CD4-positive, alpha-beta T cell treated with Interleukin-15 for 4 hours (primary cell): Measurements from ENCODE around the gene ACOX2.

Experiments
- DNase-seq: peaks from one replicate; pipeline ENCODE4 v3.0.0-alpha.2; 2020; ENCODE audit warnings: low spot score

ACOX2 gene

GRCh38 chr3:58536501-58537411, at the start of gene ACOX2:
Gene ACOX2, minus strand, starts transcription at chr3:58537190. Its CDS starts 2,084 bp downstream, at chr3:58535106.
- no peak for DNase-seq

DNA sequence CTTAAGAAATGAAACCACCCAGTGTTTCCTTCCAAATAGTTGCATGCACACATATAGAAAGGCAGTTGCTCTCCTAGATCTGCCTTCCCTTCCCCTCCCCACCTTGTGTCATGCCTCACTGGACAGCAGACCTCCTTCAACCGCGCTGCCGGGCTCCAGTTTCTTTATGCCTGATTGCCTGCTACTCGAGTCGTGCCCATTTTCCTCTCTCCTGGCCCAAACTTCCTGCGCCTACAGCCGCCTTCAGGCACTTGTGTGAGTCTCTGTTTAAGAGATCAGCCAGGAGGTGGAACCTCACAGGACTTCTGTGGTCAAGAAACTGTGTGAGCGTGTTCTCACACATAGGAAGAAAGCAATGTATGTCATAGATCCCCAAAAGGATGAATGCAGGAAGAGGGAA, 49.0 kb upstream of the ACOX2 start:
- DNase-seq = no peak

DNA sequence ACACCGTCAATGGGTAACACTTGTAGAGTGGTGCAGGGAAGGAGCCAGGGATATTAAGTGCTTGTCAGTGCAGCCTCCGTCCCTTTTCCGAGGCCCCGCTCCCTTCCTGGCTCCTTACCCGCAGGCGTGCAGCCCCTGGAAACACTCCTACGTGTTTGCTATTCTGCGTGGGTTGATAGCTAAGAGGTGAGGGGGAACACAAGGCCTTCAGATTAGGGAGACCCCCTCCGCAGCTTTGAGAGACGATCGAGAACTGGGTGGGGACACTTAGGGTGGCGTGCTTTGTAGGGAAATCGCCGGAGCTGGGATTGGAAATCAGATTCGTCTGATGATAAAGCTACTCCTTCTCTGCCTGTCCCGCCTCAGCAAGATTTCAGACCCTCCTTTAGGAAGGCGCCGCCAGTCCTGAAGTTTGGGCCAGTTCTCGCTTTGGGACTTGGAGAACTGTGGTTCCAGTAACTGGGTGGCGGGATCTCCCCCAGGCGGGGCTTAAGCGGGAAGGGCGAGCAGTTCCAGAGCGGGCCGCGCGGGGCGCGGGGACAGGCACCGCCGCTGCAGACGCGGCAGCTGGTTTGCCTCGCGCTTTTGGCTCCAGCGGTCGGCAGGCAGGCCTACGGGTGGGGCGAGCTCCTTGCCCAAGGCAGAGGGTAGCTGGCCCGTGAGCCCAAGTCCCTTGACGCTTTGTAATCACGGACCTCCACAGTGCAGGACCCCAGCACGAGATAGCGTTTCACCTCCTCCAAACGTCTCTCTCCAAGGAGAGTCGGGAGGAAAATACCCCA, 48.2 kb upstream of the ACOX2 start:
- peak; percentile 36 for DNase-seq

DNA sequence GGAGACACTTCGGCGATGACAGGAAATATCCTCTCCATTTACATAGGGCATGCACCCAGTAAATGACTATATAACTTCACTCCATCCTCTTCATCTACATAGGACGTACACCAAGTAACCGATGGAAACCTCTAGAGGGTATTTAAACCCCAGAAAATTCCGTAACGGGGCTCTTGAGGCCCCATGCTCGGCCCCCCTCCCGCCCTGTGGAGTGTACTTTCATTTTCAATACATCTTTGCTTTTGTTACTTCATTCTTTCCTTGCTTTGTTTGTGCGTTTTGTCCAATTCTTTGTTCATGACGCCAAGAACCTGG, 47.7 kb upstream of the ACOX2 start:
- no peak for DNase-seq

- DNase-seq = no peak
Observed at GRCh38 chr3:58581328-58582091, 44.5 kb upstream of the ACOX2 start.

DNA sequence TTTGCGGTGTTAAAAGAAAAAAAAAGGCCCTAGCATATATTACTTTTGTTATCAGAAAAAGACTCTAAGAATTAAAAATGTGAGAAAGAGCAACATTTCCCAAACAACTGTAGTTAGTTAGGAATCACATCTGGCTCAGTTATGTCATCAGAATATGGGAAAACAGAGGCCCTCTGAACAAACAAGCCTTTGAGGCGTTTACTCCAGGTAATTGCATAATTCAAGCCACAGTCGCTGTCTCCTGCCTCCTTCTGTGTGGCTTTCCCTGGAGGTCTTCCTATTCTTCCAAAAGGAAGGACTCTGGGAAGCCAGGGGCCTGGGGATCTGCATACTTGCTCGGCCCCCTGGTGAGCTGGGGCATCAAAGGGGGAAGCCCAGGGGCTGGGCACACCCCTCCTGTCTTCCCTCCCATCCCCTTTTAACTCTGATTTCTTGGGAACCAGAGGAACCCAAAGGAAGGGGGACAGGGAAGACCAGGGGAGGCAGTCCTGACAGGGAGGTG, 43.9 kb upstream of the ACOX2 start:
- DNase-seq = no peak

- no peak for DNase-seq
Observed at GRCh38 chr3:58578873-58579272, 41.9 kb upstream of the ACOX2 start.

GRCh38 chr3:58577269-58577821, 40.4 kb upstream of the ACOX2 start, which contains the start of gene FAM107A:
Gene FAM107A, minus strand, starts transcription at chr3:58577391. Its CDS starts 7,531 bp downstream, at chr3:58569860.
- DNase-seq = no peak

- no peak for DNase-seq
Observed at GRCh38 chr3:58576716-58577115, 39.7 kb upstream of the ACOX2 start.

- DNase-seq = no peak
Observed at GRCh38 chr3:58575971-58576652, 39.1 kb upstream of the ACOX2 start.

DNA sequence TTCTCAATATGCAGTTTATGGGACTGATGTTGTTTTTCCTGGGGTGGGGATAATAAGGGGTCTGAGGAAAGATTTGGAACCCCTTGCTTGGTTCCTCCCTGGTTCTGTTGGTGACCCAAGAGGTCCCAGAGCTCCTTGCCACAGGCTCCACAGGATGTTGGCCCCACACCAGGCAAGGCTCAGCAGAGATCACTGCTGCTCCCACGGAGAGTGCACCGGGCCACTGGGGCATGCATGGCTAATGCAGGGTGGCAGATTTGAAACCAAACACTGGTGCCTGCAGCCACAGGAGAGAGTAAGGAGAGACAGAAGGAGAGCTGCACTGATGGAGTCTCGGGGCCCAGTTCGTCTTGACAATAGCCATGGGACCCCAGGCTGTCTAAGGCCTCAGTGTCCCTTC, 37.7 kb upstream of the ACOX2 start:
- DNase-seq = no peak

GRCh38 chr3:58574106-58574505, 37.1 kb upstream of the ACOX2 start:
- no peak for DNase-seq

DNA sequence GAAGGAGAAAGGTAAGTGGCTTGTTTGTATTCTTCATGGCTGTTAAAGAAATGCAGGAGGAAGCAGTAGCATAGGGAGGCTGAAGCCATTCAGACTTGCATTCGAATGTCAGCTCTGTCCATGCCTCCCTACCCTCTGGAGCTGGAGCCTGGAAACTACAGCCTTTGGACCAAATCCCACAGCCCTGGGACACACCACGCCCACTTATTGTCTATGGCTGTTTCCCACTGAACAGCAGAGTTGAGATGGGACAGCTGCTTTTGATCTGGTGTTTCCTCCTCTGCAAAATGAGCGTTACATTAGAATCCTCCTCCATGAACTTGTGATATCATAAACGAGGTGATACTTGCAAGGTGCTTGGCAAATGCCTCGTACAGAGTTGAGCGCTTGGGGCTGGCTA, 36.6 kb upstream of the ACOX2 start:
- DNase-seq = no peak

DNA sequence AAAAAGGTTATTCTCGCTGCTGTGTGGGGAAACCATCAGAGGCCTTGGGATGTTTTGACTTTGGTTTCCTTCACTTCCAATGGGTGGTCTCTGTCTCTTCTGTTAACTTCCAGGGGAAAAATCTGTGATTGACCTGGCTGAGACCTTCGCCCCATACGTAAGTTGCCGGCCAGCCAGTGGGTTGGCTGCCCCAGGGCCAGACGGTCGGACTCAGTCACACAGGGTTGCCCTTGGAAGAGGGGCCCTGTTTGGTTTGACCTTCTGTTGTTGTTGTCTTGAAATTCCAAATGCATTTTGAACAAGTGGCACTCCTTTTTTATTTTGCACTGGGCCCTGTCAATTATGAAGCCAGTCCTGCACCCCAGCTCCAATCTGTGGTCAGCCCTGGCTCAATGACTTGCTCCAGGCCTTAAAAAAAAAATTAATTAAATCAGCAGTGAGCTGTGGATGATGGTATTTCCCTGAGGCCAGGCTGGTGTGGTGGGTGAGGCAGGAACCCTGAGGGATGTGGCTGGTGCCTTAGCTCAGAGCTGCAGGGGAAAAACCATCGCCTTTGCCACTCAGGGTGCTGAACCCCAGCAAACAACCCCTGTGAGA, 35.7 kb upstream of the ACOX2 start:
- DNase-seq = no peak

- DNase-seq = no peak
Observed at GRCh38 chr3:58572013-58572633, 35.1 kb upstream of the ACOX2 start.

GRCh38 chr3:58570851-58571250, 33.9 kb upstream of the ACOX2 start:
- DNase-seq = no peak

- DNase-seq = no peak
Observed at GRCh38 chr3:58569287-58570001, 32.5 kb upstream of the ACOX2 start.

GRCh38 chr3:58568572-58569286, 31.7 kb upstream of the ACOX2 start:
- DNase-seq = peak; percentile 67

DNA sequence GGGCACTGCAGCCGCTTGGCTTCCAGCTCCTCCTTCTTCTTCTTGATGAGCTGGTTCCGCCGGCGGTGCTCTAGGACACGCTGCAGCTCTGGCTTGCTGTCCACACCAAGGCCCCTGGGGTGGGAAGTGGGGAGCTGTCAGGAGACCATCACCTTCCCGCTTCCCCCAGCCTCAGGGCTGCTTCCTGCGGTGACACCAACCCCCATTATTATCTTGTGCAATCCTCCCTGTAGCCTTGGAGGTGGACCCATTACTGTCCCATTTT, 30.2 kb upstream of the ACOX2 start:
- no peak for DNase-seq
